AG04450 (cell line): ENCODE results near the gene TMEM59L. TPM values are rescaled to one million over a fixed set of nuclear protein-coding genes. Genes with fewer than 3 reads are reported as not detected.

Source experiments
- CTCF ChIA-PET: fragments of 300-600, 350-600 bp; formaldehyde crosslinking; extraction: SDS; loops from one replicate; lab custom pipeline; 2022; ENCODE audit warnings: antibody characterized with exemption, inconsistent platforms; lab: Charles Lee
- POLR2A ChIA-PET: fragments of 350-600 bp; formaldehyde crosslinking; extraction: SDS; loops from one replicate; lab custom pipeline; 2021; ENCODE audit warnings: antibody characterized with exemption, inconsistent platforms; lab: Yijun Ruan, JAX
- DNase-seq: peaks from one replicate; pipeline ENCODE4 v3.0.0-alpha.2; 2011; ENCODE audit warnings: low read depth, low spot score
- H3K27ac ChIP-seq: one replicate; pipeline ENCODE4 v1.5.1; 2012; ENCODE audit warnings: low read depth, low read length, control low read depth
- H3K27me3 ChIP-seq: one replicate; pipeline ENCODE4 v1.6.0; 2012; ENCODE audit warnings: low read length; ENCODE audit not compliant: control insufficient read depth, insufficient read depth
- H3K4me3 ChIP-seq: 2 replicates; pipeline ENCODE4 v1.5.1; 2011; ENCODE audit warnings: mild to moderate bottlenecking, low read depth, low read length, control low read depth
- H3K9me3 ChIP-seq: 2 replicates; pipeline ENCODE4 v1.5.1; 2012; ENCODE audit warnings: low read length; ENCODE audit not compliant: control insufficient read depth, insufficient read depth
- CTCF ChIP-seq: IDR thresholded peaks from 2 replicates; pipeline ENCODE4 v1.5.1; 2011; ENCODE audit warnings: low read depth, low read length, control low read depth, inconsistent platforms
- polyA minus RNA-seq: library from RNA; depleted of rRNA, polyadenylated mRNA; stranded (reverse); fragments of >200 nt; gene quantifications from 2 replicates; pipeline ENCODE4 v1.2.3, GENCODE V29; 2011; rRNA and poly(A)+ RNA removed
- polyA plus RNA-seq: library from polyadenylated mRNA; depleted of rRNA; stranded (reverse); fragments of >200 nt; gene quantifications from 2 replicates; pipeline ENCODE4 v1.2.3, GENCODE V29; 2011; rRNA removed

TMEM59L gene
- polyA plus RNA-seq = 0.81 and 1.3 TPM in 2 replicates
- polyA minus RNA-seq = 0.23 TPM in 1 of 2 replicates, not detected in the other

GRCh38 chr19:18612772-18613588 lies at the start of gene TMEM59L:
TMEM59L (plus strand) TSS chr19:18612870; CDS start chr19:18612959, 89 bp downstream.
- Histone ChIP-seq H3K9me3 (peaks cover 9% of the 10 kb centered on the region), H3K27ac (no peak within 1 kb of the TSS), H3K27me3 (peaks cover 71% of the 10 kb centered on the region), H3K4me3 (peak within 1 kb of the TSS; percentile 57)
- DNase-seq = no peak
- TF ChIP-seq CTCF = no peak
- CTCF ChIA-PET = interaction anchor here (1.2 kb wide), 1 partner anchor 234 kb away, joined by 4 read pairs; no protein-coding TSS in a partner anchor
- POLR2A ChIA-PET = interaction anchor here (0.7 kb wide), 1 partner anchor 426 kb away, joined by 10 read pairs; no protein-coding TSS in a partner anchor

GRCh38 chr19:18566953-18567352 lies 45.7 kb upstream of the TMEM59L start:
- Histone ChIP-seq H3K27me3 (no peaks in the 10 kb centered on the region), H3K27ac (no peak overlapping the region), H3K9me3 (no peaks in the 10 kb centered on the region), H3K4me3 (no peak overlapping the region)
- ChIA-PET CTCF (no interaction called here), POLR2A (no interaction called here)
- no peak for TF ChIP-seq CTCF
- no peak for DNase-seq

GRCh38 chr19:18568367-18568766 lies 44.3 kb upstream of the TMEM59L start:
- CTCF ChIA-PET = interaction anchor here (0.7 kb wide), 1 partner anchor 25 kb away, joined by 4 read pairs; no protein-coding TSS in a partner anchor
- no peak overlapping the region for H3K27ac ChIP-seq
- TF ChIP-seq CTCF = no peak
- no peak overlapping the region for H3K4me3 ChIP-seq
- H3K27me3 ChIP-seq = no peaks in the 10 kb centered on the region
- POLR2A ChIA-PET = interaction anchor here (0.6 kb wide), 1 partner anchor 152 kb away, joined by 9 read pairs; no protein-coding TSS in a partner anchor
- no peaks in the 10 kb centered on the region for H3K9me3 ChIP-seq
- no peak for DNase-seq

- Histone ChIP-seq H3K27me3 (no peaks in the 10 kb centered on the region), H3K27ac (peak within 1 kb of the TSS; percentile 83), H3K4me3 (peak within 1 kb of the TSS; percentile 98), H3K9me3 (no peaks in the 10 kb centered on the region)
- peak; percentile 91 for DNase-seq
- POLR2A ChIA-PET = interaction anchor here (0.6 to 3.1 kb wide), 14 partner anchors 13 to 348 kb away, joined by 3 to 28 read pairs (median 4); partner anchors contain the start of genes COPE, DDX49, ELL and KXD1
- CTCF ChIA-PET = interaction anchor here (0.6 to 2.3 kb wide), 9 partner anchors 17 to 344 kb away, joined by 3 to 12 read pairs (median 3); partner anchors contain the start of gene REX1BD
- TF ChIP-seq CTCF = no peak
Measured at GRCh38 chr19:18571564-18572344, 40.9 kb upstream of the TMEM59L start, which contains the start of gene UBA52. UBA52 (plus strand) TSS chr19:18571857; CDS start chr19:18573301, 1,444 bp downstream.
